ENCODE data around the gene JOSD2.
A peak's percentile ranks its signal among the peaks of the same experiment; 100 is the strongest.

The JOSD2 gene

GRCh38 chr19:50467566-50467965 lies 43.4 kb downstream of the JOSD2 start:
- Mint-ChIP-seq H3K4me1 (peaks cover 3% of the 10 kb centered on the region), H3K9me3 (no peaks in the 10 kb centered on the region), H3K27me3 (ENCODE audit: low read depth) (peaks cover 3% of the 10 kb centered on the region), H3K27ac (no peak overlapping the region), H3K4me3 (no peak overlapping the region), H3K36me3 (ENCODE audit: low read depth) (no peaks in the 10 kb centered on the region)
- TF ChIP-seq, protein P1, sequence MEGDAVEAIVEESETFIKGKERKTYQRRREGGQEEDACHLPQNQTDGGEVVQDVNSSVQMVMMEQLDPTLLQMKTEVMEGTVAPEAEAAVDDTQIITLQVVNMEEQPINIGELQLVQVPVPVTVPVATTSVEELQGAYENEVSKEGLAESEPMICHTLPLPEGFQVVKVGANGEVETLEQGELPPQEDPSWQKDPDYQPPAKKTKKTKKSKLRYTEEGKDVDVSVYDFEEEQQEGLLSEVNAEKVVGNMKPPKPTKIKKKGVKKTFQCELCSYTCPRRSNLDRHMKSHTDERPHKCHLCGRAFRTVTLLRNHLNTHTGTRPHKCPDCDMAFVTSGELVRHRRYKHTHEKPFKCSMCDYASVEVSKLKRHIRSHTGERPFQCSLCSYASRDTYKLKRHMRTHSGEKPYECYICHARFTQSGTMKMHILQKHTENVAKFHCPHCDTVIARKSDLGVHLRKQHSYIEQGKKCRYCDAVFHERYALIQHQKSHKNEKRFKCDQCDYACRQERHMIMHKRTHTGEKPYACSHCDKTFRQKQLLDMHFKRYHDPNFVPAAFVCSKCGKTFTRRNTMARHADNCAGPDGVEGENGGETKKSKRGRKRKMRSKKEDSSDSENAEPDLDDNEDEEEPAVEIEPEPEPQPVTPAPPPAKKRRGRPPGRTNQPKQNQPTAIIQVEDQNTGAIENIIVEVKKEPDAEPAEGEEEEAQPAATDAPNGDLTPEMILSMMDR (IDR thresholded peaks at IDR 0.05; ENCODE audit: unreplicated experiment in 3 of 3): no peak

DNA sequence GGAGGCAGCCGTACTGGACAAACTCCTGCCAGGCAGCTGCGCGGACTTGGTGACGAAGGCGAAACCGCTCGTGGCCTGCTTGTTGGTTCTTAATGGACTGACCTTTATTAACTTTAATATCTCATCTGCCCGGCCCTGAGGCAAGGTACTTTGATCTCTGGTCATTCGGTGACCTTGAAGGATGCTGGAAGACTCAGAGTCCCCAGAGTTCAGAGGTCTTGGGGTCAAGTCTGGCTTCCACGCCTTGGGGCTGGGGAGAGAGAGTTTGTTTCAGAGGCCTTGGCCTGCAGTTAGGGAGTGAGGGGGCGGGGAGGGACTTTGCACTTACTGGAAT lies 44.3 kb downstream of the JOSD2 start:
- peaks cover 3% of the 10 kb centered on the region for H3K27me3 Mint-ChIP-seq (ENCODE audit: low read depth)
- no peaks in the 10 kb centered on the region for H3K36me3 Mint-ChIP-seq (ENCODE audit: low read depth)
- peaks cover 3% of the 10 kb centered on the region for H3K4me1 Mint-ChIP-seq
- no peak overlapping the region for H3K27ac Mint-ChIP-seq
- H3K4me3 Mint-ChIP-seq: no peak overlapping the region
- H3K9me3 Mint-ChIP-seq: no peaks in the 10 kb centered on the region
- TF ChIP-seq, protein P1 (IDR thresholded peaks at IDR 0.05; ENCODE audit: unreplicated experiment in 3 of 3): no peak

- H3K36me3 Mint-ChIP-seq (ENCODE audit: low read depth): no peaks in the 10 kb centered on the region
- TF ChIP-seq, protein P1 (IDR thresholded peaks at IDR 0.05; ENCODE audit: unreplicated experiment in 3 of 3): peak; percentile 25 to 48 (median 37)
- H3K9me3 Mint-ChIP-seq: no peaks in the 10 kb centered on the region
- peaks cover 3% of the 10 kb centered on the region for H3K27me3 Mint-ChIP-seq (ENCODE audit: low read depth)
- peaks cover 6% of the 10 kb centered on the region for H3K4me1 Mint-ChIP-seq
- H3K27ac Mint-ChIP-seq: no peak overlapping the region
- H3K4me3 Mint-ChIP-seq: no peak overlapping the region
Observed at GRCh38 chr19:50465986-50466705, 44.8 kb downstream of the JOSD2 start.

DNA sequence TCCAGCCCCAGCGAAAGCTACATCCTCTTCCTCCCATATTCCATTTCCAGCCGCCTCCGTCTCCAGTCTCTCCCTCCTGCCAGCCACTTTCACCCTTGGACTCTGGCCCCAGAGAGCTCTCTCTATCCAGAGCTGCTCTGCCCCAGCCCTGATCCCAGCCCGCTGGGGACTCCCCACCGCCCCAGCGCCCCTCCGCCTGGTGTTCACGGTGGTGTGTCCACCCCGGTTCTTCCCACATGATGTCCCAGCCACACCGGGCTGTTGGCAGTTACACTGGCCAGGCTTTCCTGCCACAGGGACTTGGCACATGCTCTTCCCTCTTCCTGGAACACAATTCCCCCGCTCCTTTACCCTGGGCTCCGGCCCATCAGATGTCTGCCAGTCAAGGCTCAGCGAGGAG lies 46.0 kb downstream of the JOSD2 start:
- H3K4me3 Mint-ChIP-seq: no peak overlapping the region
- H3K9me3 Mint-ChIP-seq: no peaks in the 10 kb centered on the region
- H3K27ac Mint-ChIP-seq: no peak overlapping the region
- TF ChIP-seq, protein P1 (IDR thresholded peaks at IDR 0.05; ENCODE audit: unreplicated experiment in 3 of 3): no peak
- no peaks in the 10 kb centered on the region for H3K36me3 Mint-ChIP-seq (ENCODE audit: low read depth)
- peaks cover 13% of the 10 kb centered on the region for H3K4me1 Mint-ChIP-seq
- H3K27me3 Mint-ChIP-seq (ENCODE audit: low read depth): peaks cover 8% of the 10 kb centered on the region

DNA sequence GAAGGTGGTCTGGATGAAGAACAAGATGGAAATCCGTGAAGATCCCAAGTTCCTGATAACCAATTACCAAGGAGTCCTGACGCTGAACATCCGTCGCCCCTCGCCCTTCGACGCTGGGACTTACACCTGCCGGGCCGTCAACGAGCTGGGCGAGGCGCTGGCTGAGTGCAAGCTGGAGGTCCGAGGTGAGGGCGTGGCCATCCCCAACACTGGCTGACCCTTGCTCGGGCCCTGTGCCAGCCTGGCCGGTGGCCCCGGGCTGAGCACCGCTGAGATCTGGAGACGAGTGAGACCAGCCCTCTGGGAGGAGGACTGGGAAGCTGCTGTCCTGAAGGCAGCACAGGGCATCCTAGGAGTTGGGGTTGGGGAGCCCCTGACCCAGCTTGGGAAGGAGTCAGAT lies 46.6 kb downstream of the JOSD2 start:
- no peak overlapping the region for H3K27ac Mint-ChIP-seq
- peaks cover 13% of the 10 kb centered on the region for H3K4me1 Mint-ChIP-seq
- no peak overlapping the region for H3K4me3 Mint-ChIP-seq
- no peaks in the 10 kb centered on the region for H3K9me3 Mint-ChIP-seq
- H3K27me3 Mint-ChIP-seq (ENCODE audit: low read depth): peaks cover 9% of the 10 kb centered on the region
- no peaks in the 10 kb centered on the region for H3K36me3 Mint-ChIP-seq (ENCODE audit: low read depth)
- TF ChIP-seq, protein P1 (IDR thresholded peaks at IDR 0.05; ENCODE audit: unreplicated experiment in 3 of 3): no peak

GRCh38 chr19:50462970-50463369 lies 48.0 kb downstream of the JOSD2 start:
- H3K36me3 Mint-ChIP-seq (ENCODE audit: low read depth): no peaks in the 10 kb centered on the region
- no peak overlapping the region for H3K27ac Mint-ChIP-seq
- H3K9me3 Mint-ChIP-seq: no peaks in the 10 kb centered on the region
- peaks cover 13% of the 10 kb centered on the region for H3K4me1 Mint-ChIP-seq
- TF ChIP-seq, protein P1 (IDR thresholded peaks at IDR 0.05; ENCODE audit: unreplicated experiment in 3 of 3): no peak
- peaks cover 9% of the 10 kb centered on the region for H3K27me3 Mint-ChIP-seq (ENCODE audit: low read depth)
- no peak overlapping the region for H3K4me3 Mint-ChIP-seq

Data from nephron (organoid).